Panc1 (cell line): ENCODE data around the gene COTL1. TPM values are rescaled to one million over a fixed set of nuclear protein-coding genes. Genes with fewer than 3 reads are reported as not detected.

Source experiments
- ATAC-seq: fragments of 200-7000 bp; cut with Tn5 transposase; 2 replicates; pipeline ENCODE4 v1.9.1; 2020; ENCODE audit warnings: mild to moderate bottlenecking, moderate library complexity
- BruUV-seq: library from RNA; stranded (reverse); fragments of 400-500 nt; replicated peaks from 2 replicates; lab custom pipeline; 2021; lab: Mats Ljungman, UMichigan
- CTCF ChIA-PET: fragments of 300-600 bp; sonication (Branson Sonifier 250); formaldehyde crosslinking; loops from one replicate; lab custom pipeline; 2022; ENCODE audit warnings: antibody characterized with exemption; lab: Charles Lee
- POLR2A ChIA-PET: fragments of 300-600 bp; sonication (Branson Sonifier 250); formaldehyde crosslinking; loops from one replicate; lab custom pipeline; 2022; ENCODE audit warnings: antibody characterized with exemption; lab: Charles Lee
- DNase-seq: peaks from one replicate; pipeline ENCODE4 v3.0.0-alpha.2; 2010; ENCODE audit warnings: low read depth, low spot score
- H3K27ac ChIP-seq: 2 replicates; pipeline ENCODE4 v1.5.1; 2011; ENCODE audit warnings: mild to moderate bottlenecking, low read length, inconsistent platforms
- H3K27me3 ChIP-seq: fragments of 200-500 bp; sonication (Bioruptor generic); 2 replicates; pipeline ENCODE4 v1.6.0; 2014; ENCODE audit warnings: low read length, inconsistent platforms; ENCODE audit not compliant: control insufficient read depth, insufficient read depth
- H3K36me3 ChIP-seq: fragments of 200-500 bp; sonication (Bioruptor generic); 2 replicates; pipeline ENCODE4 v1.5.1; 2014; ENCODE audit warnings: inconsistent platforms, mild to moderate bottlenecking, low read length, moderate library complexity; ENCODE audit not compliant: control insufficient read depth, insufficient read depth
- H3K4me1 ChIP-seq: 2 replicates; pipeline ENCODE4 v1.5.1; 2011; ENCODE audit warnings: inconsistent platforms, mild to moderate bottlenecking, low read length, moderate library complexity; ENCODE audit not compliant: control insufficient read depth, insufficient read depth
- H3K4me3 ChIP-seq, 2 experiments: 2 replicates each; pipeline ENCODE4 v1.5.1; 2011 to 2012; ENCODE audit warnings: low read depth in 2 of 2, low read length in 2 of 2, mild to moderate bottlenecking in 2 of 2, inconsistent platforms in 1 of 2, moderate library complexity in 1 of 2
- H3K9me3 ChIP-seq: fragments of 200-500 bp; sonication (Bioruptor generic); 2 replicates; pipeline ENCODE4 v1.5.1; 2014; ENCODE audit warnings: low read depth, mild to moderate bottlenecking, inconsistent platforms, low read length, moderate library complexity; ENCODE audit not compliant: control insufficient read depth, insufficient read depth
- POLR2AphosphoS5 ChIP-seq: IDR thresholded peaks from 2 replicates; pipeline ENCODE4 v1.6.1; 2012; ENCODE audit warnings: mild to moderate bottlenecking, low read depth, low read length, moderate library complexity
- SIN3A ChIP-seq: IDR thresholded peaks from 2 replicates; pipeline ENCODE4 v1.6.1; 2012; ENCODE audit warnings: low read depth, mild to moderate bottlenecking, low read length, moderate library complexity, borderline replicate concordance; ENCODE audit not compliant: insufficient read depth
- TCF7L2 ChIP-seq: IDR thresholded peaks from 2 replicates; pipeline ENCODE4 v1.6.1; 2011; ENCODE audit warnings: mild to moderate bottlenecking, low read depth, low read length, inconsistent platforms
- in situ Hi-C: cut with HindIII; loops from 2 replicates; pipeline ENCODE4 v1.10.0; 2016; ENCODE audit warnings: low sequenced_read_pairs, low pct_unique_long_range_greater_than_20kb
- intact Hi-C: fragments of 100-400 bp; cut with micrococcal nuclease; formaldehyde crosslinking; loops from one replicate; pipeline ENCODE4 v1.10.0; 2022; ENCODE audit not compliant: unreplicated experiment
- total RNA-seq: library from RNA; stranded (reverse); gene quantifications from one replicate; pipeline ENCODE4 v1.2.1, GENCODE V29; 2021; ENCODE audit not compliant: unreplicated experiment
- TF ChIP-seq, protein P1 (sequence below): fragments of 450-650 bp; IDR thresholded peaks from 2 replicates; pipeline ENCODE4 v1.5.1; 2017; ENCODE audit warnings: mild to moderate bottlenecking
- TF ChIP-seq, protein P2 (sequence below), 2 experiments: IDR thresholded peaks; 2 replicates each; pipeline ENCODE4 v1.6.1; 2011 to 2012; ENCODE audit warnings: low read depth in 2 of 2, control low read depth in 1 of 2, low read length in 1 of 2, mild to moderate bottlenecking in 1 of 2, moderate library complexity in 1 of 2; ENCODE audit not compliant: insufficient read depth in 1 of 2

Gene COTL1
- total RNA-seq, 1 experiment from 2014 or later = 302 TPM

DNA sequence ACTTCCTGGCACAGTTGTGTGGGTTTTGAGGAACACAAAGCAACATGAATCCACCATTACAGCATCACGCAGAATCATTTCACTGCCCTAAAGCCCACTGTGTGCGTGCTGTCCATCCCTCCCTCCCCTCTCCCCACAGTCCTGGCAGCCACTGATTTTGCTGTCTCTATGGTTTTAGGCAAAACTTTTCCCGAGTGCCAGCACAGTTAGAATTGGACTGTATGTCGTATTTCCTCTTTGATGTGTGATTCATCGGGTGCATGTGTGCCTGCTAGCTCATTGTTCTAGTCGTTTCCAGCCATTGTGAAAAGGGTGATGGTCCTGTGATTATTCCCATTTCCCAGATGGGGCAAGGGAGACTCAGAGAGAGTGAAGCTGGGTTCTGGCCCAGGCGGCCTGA is 43.1 kb upstream of the COTL1 start:
- ChIA-PET CTCF (no interaction called here), POLR2A (no interaction called here)
- BruUV-seq = no TSS peak
- H3K27me3 ChIP-seq = no peaks in the 10 kb centered on the region
- H3K4me1 ChIP-seq = no peaks in the 10 kb centered on the region
- TF ChIP-seq POLR2AphosphoS5 (no peak), SIN3A (no peak), TCF7L2 (no peak)
- TF ChIP-seq, protein P1, sequence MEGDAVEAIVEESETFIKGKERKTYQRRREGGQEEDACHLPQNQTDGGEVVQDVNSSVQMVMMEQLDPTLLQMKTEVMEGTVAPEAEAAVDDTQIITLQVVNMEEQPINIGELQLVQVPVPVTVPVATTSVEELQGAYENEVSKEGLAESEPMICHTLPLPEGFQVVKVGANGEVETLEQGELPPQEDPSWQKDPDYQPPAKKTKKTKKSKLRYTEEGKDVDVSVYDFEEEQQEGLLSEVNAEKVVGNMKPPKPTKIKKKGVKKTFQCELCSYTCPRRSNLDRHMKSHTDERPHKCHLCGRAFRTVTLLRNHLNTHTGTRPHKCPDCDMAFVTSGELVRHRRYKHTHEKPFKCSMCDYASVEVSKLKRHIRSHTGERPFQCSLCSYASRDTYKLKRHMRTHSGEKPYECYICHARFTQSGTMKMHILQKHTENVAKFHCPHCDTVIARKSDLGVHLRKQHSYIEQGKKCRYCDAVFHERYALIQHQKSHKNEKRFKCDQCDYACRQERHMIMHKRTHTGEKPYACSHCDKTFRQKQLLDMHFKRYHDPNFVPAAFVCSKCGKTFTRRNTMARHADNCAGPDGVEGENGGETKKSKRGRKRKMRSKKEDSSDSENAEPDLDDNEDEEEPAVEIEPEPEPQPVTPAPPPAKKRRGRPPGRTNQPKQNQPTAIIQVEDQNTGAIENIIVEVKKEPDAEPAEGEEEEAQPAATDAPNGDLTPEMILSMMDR = no peak
- TF ChIP-seq, protein P2, sequence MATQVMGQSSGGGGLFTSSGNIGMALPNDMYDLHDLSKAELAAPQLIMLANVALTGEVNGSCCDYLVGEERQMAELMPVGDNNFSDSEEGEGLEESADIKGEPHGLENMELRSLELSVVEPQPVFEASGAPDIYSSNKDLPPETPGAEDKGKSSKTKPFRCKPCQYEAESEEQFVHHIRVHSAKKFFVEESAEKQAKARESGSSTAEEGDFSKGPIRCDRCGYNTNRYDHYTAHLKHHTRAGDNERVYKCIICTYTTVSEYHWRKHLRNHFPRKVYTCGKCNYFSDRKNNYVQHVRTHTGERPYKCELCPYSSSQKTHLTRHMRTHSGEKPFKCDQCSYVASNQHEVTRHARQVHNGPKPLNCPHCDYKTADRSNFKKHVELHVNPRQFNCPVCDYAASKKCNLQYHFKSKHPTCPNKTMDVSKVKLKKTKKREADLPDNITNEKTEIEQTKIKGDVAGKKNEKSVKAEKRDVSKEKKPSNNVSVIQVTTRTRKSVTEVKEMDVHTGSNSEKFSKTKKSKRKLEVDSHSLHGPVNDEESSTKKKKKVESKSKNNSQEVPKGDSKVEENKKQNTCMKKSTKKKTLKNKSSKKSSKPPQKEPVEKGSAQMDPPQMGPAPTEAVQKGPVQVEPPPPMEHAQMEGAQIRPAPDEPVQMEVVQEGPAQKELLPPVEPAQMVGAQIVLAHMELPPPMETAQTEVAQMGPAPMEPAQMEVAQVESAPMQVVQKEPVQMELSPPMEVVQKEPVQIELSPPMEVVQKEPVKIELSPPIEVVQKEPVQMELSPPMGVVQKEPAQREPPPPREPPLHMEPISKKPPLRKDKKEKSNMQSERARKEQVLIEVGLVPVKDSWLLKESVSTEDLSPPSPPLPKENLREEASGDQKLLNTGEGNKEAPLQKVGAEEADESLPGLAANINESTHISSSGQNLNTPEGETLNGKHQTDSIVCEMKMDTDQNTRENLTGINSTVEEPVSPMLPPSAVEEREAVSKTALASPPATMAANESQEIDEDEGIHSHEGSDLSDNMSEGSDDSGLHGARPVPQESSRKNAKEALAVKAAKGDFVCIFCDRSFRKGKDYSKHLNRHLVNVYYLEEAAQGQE (IDR thresholded peaks at IDR 0.05; ENCODE audit: insufficient read depth in 1 of 2, low read depth in 2 of 2, low read length in 1 of 2) = no peak
- intact Hi-C loops = no loop called here
- no peak overlapping the region for H3K27ac ChIP-seq
- no peak overlapping the region for H3K4me3 ChIP-seq
- in situ Hi-C loops = no loop called here
- no peaks in the 10 kb centered on the region for H3K9me3 ChIP-seq
- no peak for ATAC-seq
- no peak for DNase-seq
- H3K36me3 ChIP-seq = no peaks in the 10 kb centered on the region

DNA sequence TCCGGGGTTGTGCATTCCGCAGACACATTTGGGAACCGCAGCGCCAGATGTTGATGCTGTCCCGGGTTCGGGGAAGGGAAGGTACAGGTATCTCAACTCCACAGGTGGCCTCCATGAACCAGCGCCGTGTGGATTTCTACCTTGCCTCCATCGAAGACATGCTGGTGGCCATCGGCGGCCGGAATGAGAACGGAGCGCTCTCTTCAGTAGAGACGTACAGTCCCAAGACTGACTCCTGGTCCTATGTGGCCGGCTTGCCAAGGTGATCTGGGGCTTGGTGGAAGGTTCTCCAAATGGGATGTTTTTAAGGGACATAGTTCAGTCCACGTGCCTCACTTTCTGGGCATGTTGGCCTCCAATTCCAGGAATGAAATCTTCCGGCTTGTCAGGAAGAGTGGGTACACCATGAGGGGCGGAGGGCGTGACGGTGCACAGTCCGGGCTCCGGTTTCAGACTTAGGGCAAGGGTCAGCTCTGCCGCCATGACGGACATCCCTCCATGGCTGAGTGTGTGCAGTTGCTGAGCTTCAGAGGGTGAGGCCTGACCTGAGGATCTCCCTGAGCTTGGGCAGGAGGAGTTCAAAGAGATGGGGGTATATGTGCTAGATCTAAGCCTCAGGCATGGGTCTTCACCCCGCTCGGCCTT is 41.9 kb upstream of the COTL1 start:
- BruUV-seq = no TSS peak
- Histone ChIP-seq H3K4me3 (no peak overlapping the region), H3K9me3 (no peaks in the 10 kb centered on the region), H3K4me1 (no peaks in the 10 kb centered on the region), H3K27ac (no peak overlapping the region), H3K27me3 (no peaks in the 10 kb centered on the region), H3K36me3 (no peaks in the 10 kb centered on the region)
- intact Hi-C loops (no loop called here), in situ Hi-C loops (no loop called here)
- ATAC-seq = no peak
- CTCF ChIA-PET = no interaction called here
- TF ChIP-seq TCF7L2 (no peak), POLR2AphosphoS5 (no peak), SIN3A (no peak)
- TF ChIP-seq, protein P2 (IDR thresholded peaks at IDR 0.05; ENCODE audit: insufficient read depth in 1 of 2, low read depth in 2 of 2, low read length in 1 of 2) = no peak
- TF ChIP-seq, protein P1 = no peak
- POLR2A ChIA-PET = no interaction called here
- no peak for DNase-seq
